ENCODE measurements around the gene TMEM72. TPM values are rescaled to one million over a fixed set of nuclear protein-coding genes. Genes with fewer than 3 reads are reported as not detected.

TMEM72 gene
- polyA plus RNA-seq, 3 donors: not detected

- Mint-ChIP-seq H3K27me3 (ENCODE audit: low read depth in 3 of 3) (no peaks in the 10 kb centered on the region), H3K4me3 (no peak overlapping the region), H3K36me3 (peaks cover 75 to 97% of the 10 kb centered on the region in 2 donors), H3K27ac (peak overlapping the region in 1 of 7 donors; percentile 20), H3K4me1 (peaks cover 13% of the 10 kb centered on the region), H3K9me3 (no peaks in the 10 kb centered on the region)
- DNase-seq: no peak
- 90% methylated on average over 2 of the region's 9 CpGs for WGBS (ENCODE audit: insufficient coverage)
- Histone ChIP-seq H3K9me3 (replicated peaks in 1 of 2; ENCODE audit: control insufficient read depth in 1 of 2, insufficient read depth in 1 of 2, low read length in 2 of 2) (no peaks in the 10 kb centered on the region), H2AFZ (ENCODE audit: insufficient read depth, low read depth, low read length, poor library complexity, severe bottlenecking) (no peak overlapping the region), H3K4me2 (replicated peaks; ENCODE audit: extremely low read depth, low read length, poor library complexity, severe bottlenecking) (no peak overlapping the region), H4K20me1 (ENCODE audit: insufficient read depth, low read length) (peaks cover 100% of the 10 kb centered on the region), H3K36me3 (replicated peaks in 1 of 2; ENCODE audit: control insufficient read depth in 1 of 2, insufficient read depth in 2 of 2, low read length in 2 of 2) (peaks cover 94 to 100% of the 10 kb centered on the region in 2 donors), H3K4me1 (ENCODE audit: control insufficient read depth in 1 of 2, insufficient read depth in 2 of 2, low read length in 2 of 2) (peaks cover 4 to 10% of the 10 kb centered on the region in 2 donors), H3K27ac (ENCODE audit: low read depth in 1 of 2, low read length in 2 of 2) (peak overlapping the region in 1 of 2 donors; percentile 54), H3K9ac (ENCODE audit: insufficient read depth, low read length, poor library complexity, severe bottlenecking) (no peak overlapping the region), H3K79me2 (ENCODE audit: insufficient read depth, low read length) (peaks cover 53% of the 10 kb centered on the region), H3K27me3 (ENCODE audit: control insufficient read depth in 2 of 2, insufficient read depth in 2 of 2, low read length in 2 of 2) (no peaks in the 10 kb centered on the region), H3K4me3 (replicated peaks in 1 of 3; ENCODE audit: low read depth in 2 of 3, low read length in 3 of 3) (no peak overlapping the region)
- TF ChIP-seq, protein P1, sequence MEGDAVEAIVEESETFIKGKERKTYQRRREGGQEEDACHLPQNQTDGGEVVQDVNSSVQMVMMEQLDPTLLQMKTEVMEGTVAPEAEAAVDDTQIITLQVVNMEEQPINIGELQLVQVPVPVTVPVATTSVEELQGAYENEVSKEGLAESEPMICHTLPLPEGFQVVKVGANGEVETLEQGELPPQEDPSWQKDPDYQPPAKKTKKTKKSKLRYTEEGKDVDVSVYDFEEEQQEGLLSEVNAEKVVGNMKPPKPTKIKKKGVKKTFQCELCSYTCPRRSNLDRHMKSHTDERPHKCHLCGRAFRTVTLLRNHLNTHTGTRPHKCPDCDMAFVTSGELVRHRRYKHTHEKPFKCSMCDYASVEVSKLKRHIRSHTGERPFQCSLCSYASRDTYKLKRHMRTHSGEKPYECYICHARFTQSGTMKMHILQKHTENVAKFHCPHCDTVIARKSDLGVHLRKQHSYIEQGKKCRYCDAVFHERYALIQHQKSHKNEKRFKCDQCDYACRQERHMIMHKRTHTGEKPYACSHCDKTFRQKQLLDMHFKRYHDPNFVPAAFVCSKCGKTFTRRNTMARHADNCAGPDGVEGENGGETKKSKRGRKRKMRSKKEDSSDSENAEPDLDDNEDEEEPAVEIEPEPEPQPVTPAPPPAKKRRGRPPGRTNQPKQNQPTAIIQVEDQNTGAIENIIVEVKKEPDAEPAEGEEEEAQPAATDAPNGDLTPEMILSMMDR (IDR thresholded peaks at IDR 0.05): no peak
- intact Hi-C loops (cut with micrococcal nuclease): no loop called here
Observed at GRCh38 chr10:44982496-44982895, 71.4 kb downstream of the TMEM72 start.

DNA sequence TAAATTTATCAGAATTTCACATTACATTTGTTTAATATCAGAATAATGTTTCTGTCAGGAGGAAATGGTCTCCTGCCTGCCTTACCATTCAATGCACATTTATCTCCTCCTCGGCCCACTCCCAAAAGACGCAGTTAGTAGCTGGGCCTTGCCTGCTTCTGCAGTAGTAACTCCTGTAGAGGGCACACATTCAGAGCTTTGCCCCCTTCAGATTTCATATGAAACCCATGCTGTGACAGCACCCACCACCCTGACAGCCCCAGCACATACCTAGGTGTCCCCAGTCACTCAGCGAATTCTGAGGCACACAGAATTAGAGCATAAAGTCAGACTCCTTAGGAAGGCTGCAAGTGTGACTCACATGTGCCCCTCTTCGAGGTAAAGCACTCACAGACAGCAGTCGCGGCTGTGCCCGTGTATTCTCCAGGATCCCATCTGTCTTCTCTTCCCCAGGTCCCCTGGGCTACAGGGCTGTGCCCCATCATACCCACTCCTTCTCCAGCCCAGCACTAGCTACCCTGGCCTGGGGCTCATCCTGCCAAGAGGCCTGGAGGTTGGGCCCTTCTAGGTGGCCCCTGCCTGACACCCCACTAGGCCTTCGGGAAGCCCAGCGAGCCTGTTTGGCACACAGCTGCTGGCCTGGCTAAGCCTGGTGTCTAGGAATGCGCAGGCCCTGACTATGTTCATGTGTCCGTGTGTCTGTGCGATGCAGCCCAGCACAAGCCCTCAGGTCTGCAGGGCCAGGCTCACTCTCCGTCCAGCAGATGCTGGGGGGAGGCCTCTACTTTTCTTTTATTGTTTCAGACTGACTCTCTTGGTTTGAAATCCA, 72.1 kb downstream of the TMEM72 start:
- peaks cover 4 to 5% of the 10 kb centered on the region in 2 donors for H3K4me1 ChIP-seq (ENCODE audit: control insufficient read depth in 1 of 2, insufficient read depth in 2 of 2, low read length in 2 of 2)
- Mint-ChIP-seq H3K4me3 (no peak overlapping the region), H3K9me3 (no peaks in the 10 kb centered on the region), H3K27me3 (ENCODE audit: low read depth in 3 of 3) (no peaks in the 10 kb centered on the region), H3K27ac (peak overlapping the region in 3 of 7 donors; percentile 42 to 58 (median 50)), H3K36me3 (peaks cover 80 to 98% of the 10 kb centered on the region in 2 donors), H3K4me1 (peaks cover 7% of the 10 kb centered on the region)
- no peaks in the 10 kb centered on the region for H3K9me3 ChIP-seq (replicated peaks in 1 of 2; ENCODE audit: control insufficient read depth in 1 of 2, insufficient read depth in 1 of 2, low read length in 2 of 2)
- peaks cover 45% of the 10 kb centered on the region for H3K79me2 ChIP-seq (ENCODE audit: insufficient read depth, low read length)
- intact Hi-C loops (cut with micrococcal nuclease): no loop called here
- no peak overlapping the region for H3K9ac ChIP-seq (ENCODE audit: insufficient read depth, low read length, poor library complexity, severe bottlenecking)
- no peaks in the 10 kb centered on the region for H3K27me3 ChIP-seq (ENCODE audit: control insufficient read depth in 2 of 2, insufficient read depth in 2 of 2, low read length in 2 of 2)
- no peak overlapping the region for H3K27ac ChIP-seq (ENCODE audit: low read depth in 1 of 2, low read length in 2 of 2)
- WGBS (ENCODE audit: insufficient coverage): over 99% methylated on average over 13 of the region's 13 CpGs
- H3K4me2 ChIP-seq (replicated peaks; ENCODE audit: extremely low read depth, low read length, poor library complexity, severe bottlenecking): no peak overlapping the region
- no peak overlapping the region for H3K4me3 ChIP-seq (replicated peaks in 1 of 3; ENCODE audit: low read depth in 2 of 3, low read length in 3 of 3)
- peaks cover 94 to 100% of the 10 kb centered on the region in 2 donors for H3K36me3 ChIP-seq (replicated peaks in 1 of 2; ENCODE audit: control insufficient read depth in 1 of 2, insufficient read depth in 2 of 2, low read length in 2 of 2)
- DNase-seq: no peak
- H4K20me1 ChIP-seq (ENCODE audit: insufficient read depth, low read length): peaks cover 100% of the 10 kb centered on the region
- H2AFZ ChIP-seq (ENCODE audit: insufficient read depth, low read depth, low read length, poor library complexity, severe bottlenecking): no peak overlapping the region
- TF ChIP-seq, protein P1 (IDR thresholded peaks at IDR 0.05): no peak

Data from CD14-positive monocyte (primary cell).